ENCODE results near the gene C6orf89. TPM values are rescaled to one million over a fixed set of nuclear protein-coding genes. Genes with fewer than 3 reads are reported as not detected.

C6orf89 gene
- total RNA-seq, 2 experiments from 2014 or later, result 24.7 to 29.8 TPM

- POLR2A ChIA-PET, result interaction anchor here (0.6 to 3.1 kb wide), 5 partner anchors 9 to 93 kb away, joined by 3 to 13 read pairs (median 4); no protein-coding TSS in a partner anchor
Measured at GRCh38 chr6:36851626-36852025, 34.1 kb upstream of the C6orf89 start.

GRCh38 chr6:36852481-36853147 lies 33.1 kb upstream of the C6orf89 start:
- Mint-ChIP-seq H3K4me3 (no peak overlapping the region), H3K36me3 (ENCODE audit: low read depth) (peaks cover 62% of the 10 kb centered on the region), H3K27me3 (no peaks in the 10 kb centered on the region), H3K9me3 (peaks cover 5% of the 10 kb centered on the region), H3K27ac (no peak overlapping the region), H3K4me1 (ENCODE audit: low read depth) (peaks cover 7% of the 10 kb centered on the region)
- intact Hi-C loops (cut with micrococcal nuclease), result loop anchor here (5.0 kb wide), 1 partner anchor 85 kb away; no protein-coding TSS in a partner anchor
- DNase-seq (no peak), ATAC-seq (no peak)
- TF ChIP-seq CTCF (IDR thresholded peaks at IDR 0.05), result no peak
- ChIA-PET POLR2A (interaction anchor here (0.6 to 2.4 kb wide), 5 partner anchors 8 to 342 kb away, joined by 3 to 12 read pairs (median 3); partner anchors contain the start of gene MTCH1), CTCF (interaction anchor here (1.0 to 7.6 kb wide), 13 partner anchors 8 to 237 kb away, joined by 3 to 97 read pairs (median 11); partner anchors contain the start of genes C6orf89 and PPIL1)

More at GRCh38 chr6:36851626-36852025, 34.1 kb upstream of the C6orf89 start:
- CTCF ChIA-PET, result interaction anchor here (0.6 to 7.6 kb wide), 26 partner anchors 9 to 236 kb away, joined by 3 to 97 read pairs (median 5); partner anchors contain the start of genes C6orf89 and PPIL1
- DNase-seq (no peak), ATAC-seq (no peak)
- Mint-ChIP-seq H3K4me1 (ENCODE audit: low read depth) (peaks cover 7% of the 10 kb centered on the region), H3K27ac (no peak overlapping the region), H3K4me3 (no peak overlapping the region), H3K9me3 (peaks cover 5% of the 10 kb centered on the region), H3K36me3 (ENCODE audit: low read depth) (peaks cover 58% of the 10 kb centered on the region), H3K27me3 (no peaks in the 10 kb centered on the region)
- no peak for TF ChIP-seq CTCF (IDR thresholded peaks at IDR 0.05)
- intact Hi-C loops (cut with micrococcal nuclease), result loop anchor here (5.0 kb wide), 1 partner anchor 84 kb away; no protein-coding TSS in a partner anchor

- Mint-ChIP-seq H3K9me3 (peaks cover 5% of the 10 kb centered on the region), H3K4me1 (ENCODE audit: low read depth) (peaks cover 7% of the 10 kb centered on the region), H3K36me3 (ENCODE audit: low read depth) (peaks cover 64% of the 10 kb centered on the region), H3K27ac (no peak overlapping the region), H3K27me3 (no peaks in the 10 kb centered on the region), H3K4me3 (no peak overlapping the region)
- POLR2A ChIA-PET, result interaction anchor here (0.5 to 2.4 kb wide), 4 partner anchors 9 to 341 kb away, joined by 3 to 12 read pairs (median 3); no protein-coding TSS in a partner anchor
- CTCF ChIA-PET, result interaction anchor here (1.0 to 7.6 kb wide), 7 partner anchors 11 to 238 kb away, joined by 3 to 97 read pairs (median 20); partner anchors contain the start of genes C6orf89 and PPIL1
- ATAC-seq, result no peak
- intact Hi-C loops (cut with micrococcal nuclease), result loop anchor here (5.0 kb wide), 1 partner anchor 86 kb away; no protein-coding TSS in a partner anchor
- no peak for TF ChIP-seq CTCF (IDR thresholded peaks at IDR 0.05)
- DNase-seq, result no peak
Measured at GRCh38 chr6:36853325-36853724, 32.4 kb upstream of the C6orf89 start.

GRCh38 chr6:36855750-36856149 lies 30.0 kb upstream of the C6orf89 start:
- no peak overlapping the region for H3K4me3 Mint-ChIP-seq
- no peaks in the 10 kb centered on the region for H3K4me1 Mint-ChIP-seq (ENCODE audit: low read depth)
- peaks cover 2% of the 10 kb centered on the region for H3K9me3 Mint-ChIP-seq
- intact Hi-C loops (cut with micrococcal nuclease), result no loop called here
- TF ChIP-seq CTCF (IDR thresholded peaks at IDR 0.05), result no peak
- H3K36me3 Mint-ChIP-seq (ENCODE audit: low read depth), result peaks cover 65% of the 10 kb centered on the region
- ATAC-seq (no peak), DNase-seq (no peak)
- H3K27me3 Mint-ChIP-seq, result no peaks in the 10 kb centered on the region
- POLR2A ChIA-PET, result no interaction called here
- CTCF ChIA-PET, result interaction anchor here (1.6 kb wide), 1 partner anchor 96 kb away, joined by 5 read pairs; no protein-coding TSS in a partner anchor
- H3K27ac Mint-ChIP-seq, result no peak overlapping the region

GRCh38 chr6:36856277-36856676 lies 29.5 kb upstream of the C6orf89 start:
- Mint-ChIP-seq H3K36me3 (ENCODE audit: low read depth) (peaks cover 61% of the 10 kb centered on the region), H3K4me1 (ENCODE audit: low read depth) (no peaks in the 10 kb centered on the region), H3K27ac (no peak overlapping the region), H3K27me3 (no peaks in the 10 kb centered on the region), H3K4me3 (no peak overlapping the region), H3K9me3 (no peaks in the 10 kb centered on the region)
- no peak for TF ChIP-seq CTCF (IDR thresholded peaks at IDR 0.05)
- CTCF ChIA-PET, result interaction anchor here (0.7 to 1.7 kb wide), 4 partner anchors 16 to 97 kb away, joined by 3 to 5 read pairs (median 4); partner anchors contain the start of gene C6orf89
- intact Hi-C loops (cut with micrococcal nuclease), result no loop called here
- ATAC-seq (no peak), DNase-seq (no peak)
- POLR2A ChIA-PET, result no interaction called here

Data from activated CD8-positive, alpha-beta T cell treated with anti-CD3 and anti-CD28 coated beads for 36 hours (primary cell).